ENCODE measurements around the gene ATXN1.
"Not testable (repeated sequence)": the region's sequence is repeated elsewhere in the genome, so short reads cannot be mapped to it uniquely, and the experiment has no call there.

ATXN1 gene

GRCh38 chr6:16430391-16431089 lies 330.7 kb downstream of the ATXN1 start:
- DNase-seq = no peak

GRCh38 chr6:16429669-16430068 lies 331.6 kb downstream of the ATXN1 start:
- DNase-seq = no peak

GRCh38 chr6:16427124-16427523 lies 334.1 kb downstream of the ATXN1 start:
- no peak for DNase-seq

- peak; percentile 74 to 92 for DNase-seq
These were observed 335.2 kb downstream of the ATXN1 start for GRCh38 chr6:16425881-16426615.

- no peak for DNase-seq
These were observed 339.7 kb downstream of the ATXN1 start for GRCh38 chr6:16421462-16421960.

DNA sequence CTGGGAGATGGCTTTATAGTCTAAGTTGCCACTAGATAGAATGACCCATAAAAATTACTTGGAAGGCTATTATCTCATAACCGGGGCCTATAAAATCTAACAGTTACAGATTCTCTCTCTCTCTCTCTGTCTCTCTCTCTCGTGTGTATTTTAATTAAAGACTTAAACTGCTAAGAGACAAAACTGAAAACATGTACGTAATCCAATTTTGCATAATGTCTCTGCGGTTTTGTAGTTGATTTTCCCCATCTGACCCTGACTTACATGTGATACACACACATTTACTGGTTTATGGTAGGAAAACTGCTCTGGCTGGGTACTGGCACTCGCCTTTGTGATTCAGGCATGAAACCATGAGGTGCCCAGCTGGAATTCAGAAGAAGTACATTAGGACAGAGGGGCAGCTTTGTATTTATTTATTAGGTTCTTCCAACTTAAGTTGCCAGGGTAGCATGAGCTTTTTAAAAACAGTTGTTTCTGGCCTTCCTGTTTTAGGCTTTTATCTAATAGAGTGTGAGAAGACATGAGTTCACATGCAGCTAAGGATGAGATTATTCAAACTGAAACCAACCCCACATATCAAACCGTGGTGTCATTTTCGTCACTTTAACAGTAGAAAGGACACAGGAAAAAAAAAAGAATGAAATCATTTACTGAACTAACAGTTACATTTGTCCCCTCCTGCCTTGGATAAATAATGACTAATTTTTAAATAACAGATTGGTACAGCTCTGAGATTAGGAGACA lies 340.4 kb downstream of the ATXN1 start:
- DNase-seq = no peak

DNA sequence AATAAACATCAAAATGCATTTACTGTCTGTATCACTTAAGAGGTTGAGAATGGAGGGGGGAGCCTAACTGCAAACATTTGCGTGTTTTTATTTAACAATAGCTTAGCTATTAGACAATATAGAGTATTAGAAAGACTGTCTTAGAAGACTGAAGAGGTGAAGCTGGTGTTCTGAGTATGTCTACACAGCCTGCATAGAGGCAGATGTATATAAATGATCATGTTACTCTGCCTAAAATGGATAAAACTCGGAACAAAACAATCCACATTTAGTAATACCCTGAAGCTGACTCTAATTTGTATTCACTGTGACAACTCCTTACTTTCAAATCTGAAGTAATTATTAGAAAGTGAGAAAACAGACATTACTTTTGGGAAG lies 340.9 kb downstream of the ATXN1 start:
- no peak for DNase-seq

- no peak for DNase-seq
These were observed 341.5 kb downstream of the ATXN1 start for GRCh38 chr6:16419636-16420336.

GRCh38 chr6:16418151-16418550 lies 343.1 kb downstream of the ATXN1 start:
- no peak for DNase-seq

- DNase-seq = no peak
These were observed 345.6 kb downstream of the ATXN1 start for GRCh38 chr6:16415677-16416076.

GRCh38 chr6:16414205-16414604 lies 347.1 kb downstream of the ATXN1 start:
- DNase-seq = no peak

GRCh38 chr6:16413399-16413798 lies 347.9 kb downstream of the ATXN1 start:
- no peak for DNase-seq

- DNase-seq = no peak
These were observed 348.3 kb downstream of the ATXN1 start for GRCh38 chr6:16412982-16413381.

- no peak for DNase-seq
These were observed 349.1 kb downstream of the ATXN1 start for GRCh38 chr6:16412171-16412570.

GRCh38 chr6:16409531-16410441 lies 351.5 kb downstream of the ATXN1 start:
- DNase-seq = peak; percentile 88 to 89

DNA sequence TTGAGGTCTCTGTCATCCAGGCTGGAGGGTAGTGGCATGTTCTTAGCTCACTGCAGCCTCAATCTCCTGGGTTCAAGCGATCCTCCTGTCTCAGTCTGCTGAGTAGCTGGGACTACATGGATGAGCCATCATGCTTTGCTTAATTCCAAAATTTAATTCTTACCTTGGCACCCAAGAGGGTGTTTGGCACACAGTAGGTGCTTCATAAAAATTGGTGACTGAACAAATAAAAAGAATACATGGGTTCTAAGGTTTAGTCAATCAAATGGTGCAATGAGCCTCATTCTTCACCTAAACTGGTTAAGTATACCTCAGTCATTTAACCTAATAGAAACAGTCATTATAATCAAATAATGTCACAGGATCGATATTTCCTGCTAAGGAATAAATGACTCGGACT lies 352.5 kb downstream of the ATXN1 start:
- DNase-seq = no peak

DNA sequence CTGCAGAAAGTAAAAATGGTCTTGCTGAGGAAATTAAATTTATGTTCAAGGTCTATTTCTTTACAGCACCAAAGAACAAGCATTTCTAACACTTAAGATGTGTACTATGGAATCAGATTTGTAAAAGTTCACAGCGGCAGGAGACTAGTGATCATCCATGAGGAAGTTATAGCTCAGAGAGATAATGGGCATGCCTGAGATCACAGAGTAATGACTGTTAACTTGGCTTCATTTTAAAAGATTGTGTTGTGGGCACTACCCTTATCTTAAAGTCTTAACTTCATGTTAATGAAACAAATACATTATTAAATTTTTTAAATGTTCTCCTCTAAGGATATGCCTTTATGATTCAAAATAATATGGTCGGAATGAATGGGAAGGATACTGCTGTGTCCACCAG lies 354.3 kb downstream of the ATXN1 start:
- DNase-seq = no peak

GRCh38 chr6:16406538-16406937 lies 354.7 kb downstream of the ATXN1 start:
- not testable (repeated sequence) for DNase-seq

- no peak for DNase-seq
These were observed 355.9 kb downstream of the ATXN1 start for GRCh38 chr6:16405375-16405774.

- no peak for DNase-seq
These were observed 356.8 kb downstream of the ATXN1 start for GRCh38 chr6:16404456-16404855.

GRCh38 chr6:16403831-16404230 lies 357.4 kb downstream of the ATXN1 start:
- DNase-seq = peak in 1 of 2 experiments; percentile 25

- peak; percentile 25 to 78 for DNase-seq
These were observed 358.7 kb downstream of the ATXN1 start for GRCh38 chr6:16402581-16402900.
